GM21515 (cell line): ENCODE results near the gene TRIM31.

Experiments
- ATAC-seq: cut with Tn5 transposase; IDR thresholded peaks from one replicate; pipeline ENCODE4 v1.9.1; 2021; ENCODE audit not compliant: unreplicated experiment

TRIM31 gene, protein sequence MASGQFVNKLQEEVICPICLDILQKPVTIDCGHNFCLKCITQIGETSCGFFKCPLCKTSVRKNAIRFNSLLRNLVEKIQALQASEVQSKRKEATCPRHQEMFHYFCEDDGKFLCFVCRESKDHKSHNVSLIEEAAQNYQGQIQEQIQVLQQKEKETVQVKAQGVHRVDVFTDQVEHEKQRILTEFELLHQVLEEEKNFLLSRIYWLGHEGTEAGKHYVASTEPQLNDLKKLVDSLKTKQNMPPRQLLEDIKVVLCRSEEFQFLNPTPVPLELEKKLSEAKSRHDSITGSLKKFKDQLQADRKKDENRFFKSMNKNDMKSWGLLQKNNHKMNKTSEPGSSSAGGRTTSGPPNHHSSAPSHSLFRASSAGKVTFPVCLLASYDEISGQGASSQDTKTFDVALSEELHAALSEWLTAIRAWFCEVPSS

GRCh38 chr6:30113003-30113759, at the start of gene TRIM31:
Gene TRIM31 (minus strand): TSS chr6:30113090. CDS start chr6:30112805, 285 bp downstream.
- no peak for ATAC-seq

GRCh38 chr6:30162265-30163089, 49.6 kb upstream of the TRIM31 start:
- no peak for ATAC-seq

DNA sequence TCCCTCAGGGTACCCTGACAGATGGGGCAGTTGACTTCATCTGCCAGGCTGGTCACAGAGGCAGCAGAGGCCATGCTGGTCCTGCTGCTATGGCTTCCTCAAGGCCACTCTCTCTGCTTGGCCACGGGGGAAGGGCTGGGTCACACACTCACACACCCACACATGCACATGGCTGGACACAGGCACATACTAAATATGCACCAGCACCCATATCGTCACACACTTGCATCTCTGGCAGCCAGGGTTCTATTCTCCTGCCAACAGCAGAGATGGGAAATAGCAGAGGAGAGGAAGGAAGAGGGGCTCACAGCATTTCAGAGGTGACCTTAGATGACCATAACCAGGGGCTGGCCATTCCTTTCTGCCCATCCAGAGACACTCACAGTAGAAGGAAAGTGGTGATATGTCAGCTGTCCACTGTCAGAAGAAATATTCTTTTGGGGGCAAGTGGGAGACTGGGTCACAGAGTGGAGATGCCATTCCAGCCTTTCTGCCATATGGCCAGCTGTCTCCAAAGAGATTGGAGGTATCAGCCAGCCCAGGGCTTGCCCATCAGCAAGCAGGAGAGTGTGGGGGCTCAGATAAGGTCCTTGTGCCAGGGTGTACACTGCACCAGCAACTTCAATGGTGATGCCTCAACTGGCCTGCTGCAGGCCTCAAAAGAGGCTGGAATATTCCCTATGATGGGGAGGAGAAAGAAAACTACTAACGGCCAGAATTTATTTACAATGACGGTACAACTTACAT, 48.1 kb upstream of the TRIM31 start, which contains the start of gene TRIM10:
TRIM10 (minus strand) TSS at position 427 of the 747 bp plus-strand sequence; CDS start at position 74, 353 bp downstream.
- no peak for ATAC-seq

DNA sequence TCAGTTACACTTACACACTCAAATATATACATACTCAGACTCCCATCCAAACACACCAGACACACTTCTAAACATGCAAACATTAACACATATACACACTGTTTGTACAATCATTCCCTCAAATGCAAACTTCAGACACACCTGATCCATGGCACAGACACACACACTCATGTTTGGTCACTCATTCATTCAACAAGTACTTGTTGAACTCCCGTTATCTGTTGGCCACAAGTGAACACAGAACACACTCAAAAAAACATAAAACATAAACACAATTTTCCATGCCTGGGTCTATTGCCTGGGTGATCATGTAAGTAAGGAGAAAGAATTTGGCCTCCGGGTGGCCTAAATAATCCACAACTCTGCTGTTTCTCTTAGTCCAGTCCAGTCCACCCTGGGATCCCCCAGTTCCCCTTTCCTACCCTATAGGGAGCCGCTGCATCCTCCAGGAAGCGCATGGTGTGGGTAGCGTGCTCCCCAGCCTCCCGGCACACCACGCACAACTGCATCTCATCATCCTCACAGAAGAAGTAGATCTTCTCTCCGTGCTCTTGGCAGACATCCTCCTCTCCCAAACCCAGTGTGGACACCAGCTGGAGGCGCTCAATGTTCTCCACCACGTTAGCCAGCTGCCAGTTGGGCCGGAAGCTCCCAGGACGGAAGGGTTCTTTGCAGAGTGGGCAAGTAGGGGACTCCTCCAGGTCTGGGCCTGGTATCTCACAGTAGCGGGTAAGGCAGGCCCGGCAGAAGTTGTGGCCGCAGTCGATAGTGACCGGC, 47.3 kb upstream of the TRIM31 start:
- ATAC-seq: no peak

GRCh38 chr6:30158475-30159040, 45.7 kb upstream of the TRIM31 start:
- ATAC-seq: no peak

DNA sequence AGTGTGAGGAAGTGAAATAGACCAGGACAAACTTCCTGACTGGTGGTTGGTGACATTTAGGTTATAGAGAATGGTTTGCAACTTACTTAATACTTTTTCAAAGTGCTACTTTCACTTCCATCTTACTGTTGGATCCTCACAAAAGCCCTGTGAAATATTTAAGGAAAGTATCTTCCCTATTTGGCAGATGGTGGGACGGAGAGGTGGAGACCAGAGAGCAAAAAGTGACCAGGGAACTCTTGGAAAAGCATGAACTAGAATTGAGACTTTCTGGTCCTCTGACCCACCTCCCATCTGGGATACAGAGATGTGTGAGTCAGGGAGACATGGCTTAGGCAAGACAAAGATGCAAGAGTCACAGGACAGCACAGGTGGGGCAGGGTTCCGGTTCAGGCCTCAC, 45.1 kb upstream of the TRIM31 start:
- ATAC-seq: no peak

DNA sequence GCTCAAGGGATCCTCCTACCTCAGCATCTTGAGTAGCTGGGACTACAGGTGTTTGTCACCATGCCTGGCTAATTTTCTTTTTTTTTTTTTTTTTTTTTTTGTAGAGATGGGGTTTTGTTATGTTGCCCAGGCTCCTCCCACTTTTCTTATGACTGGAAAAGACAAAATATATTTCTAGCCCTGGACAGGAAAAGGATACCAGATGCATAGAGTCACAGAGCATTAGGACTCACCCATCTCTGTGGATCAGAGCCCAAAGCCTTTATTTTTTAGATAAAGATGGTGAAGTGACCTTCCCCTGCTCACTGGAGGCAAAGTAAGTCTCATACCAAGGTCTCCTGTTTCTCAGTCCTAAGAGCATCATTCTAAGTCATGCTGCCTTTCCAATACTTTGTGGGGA, 44.7 kb upstream of the TRIM31 start:
- ATAC-seq: no peak

- ATAC-seq: no peak
These were observed 43.9 kb upstream of the TRIM31 start for GRCh38 chr6:30156774-30157173.

- ATAC-seq: no peak
These were observed 43.3 kb upstream of the TRIM31 start for GRCh38 chr6:30156262-30156599.

- no peak for ATAC-seq
These were observed 42.8 kb upstream of the TRIM31 start for GRCh38 chr6:30155520-30156261.

DNA sequence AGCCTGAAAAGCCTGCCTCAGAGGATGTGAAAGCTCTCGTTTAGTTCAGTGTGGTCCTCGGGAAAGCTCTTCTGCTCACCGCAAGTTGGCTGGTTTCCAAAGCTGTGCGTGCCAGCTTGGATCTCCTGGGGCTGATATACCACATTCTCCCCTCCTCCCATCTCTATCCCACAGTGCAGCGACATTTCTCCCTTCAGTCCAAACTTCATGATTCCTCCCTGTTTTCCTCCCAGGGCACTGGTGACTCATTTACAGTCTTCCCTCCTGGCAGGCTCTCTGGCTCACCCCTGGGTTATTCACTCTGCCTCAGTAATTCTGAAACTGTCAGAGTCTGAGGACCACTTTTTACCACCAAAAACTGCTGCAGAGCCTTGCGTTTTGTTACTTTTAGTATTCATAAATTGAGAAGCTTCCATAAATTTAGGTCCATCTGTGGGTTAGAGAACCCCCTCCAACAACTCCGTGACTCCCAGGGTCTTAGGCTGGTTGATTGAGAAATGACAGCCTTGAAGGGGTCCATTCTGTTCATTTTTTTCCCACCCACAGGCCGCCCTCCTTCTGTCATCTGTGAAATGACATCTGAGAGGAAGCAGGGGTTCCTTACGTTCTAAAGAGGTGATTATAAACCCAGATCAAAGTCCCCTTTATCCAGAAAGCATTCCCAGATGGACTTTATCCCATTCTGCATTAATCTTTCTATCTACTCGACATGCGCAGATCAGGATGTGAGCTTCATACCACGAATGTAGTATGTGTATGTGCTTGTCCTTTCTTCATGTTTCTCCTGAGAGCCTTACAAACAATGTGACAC, 42.0 kb upstream of the TRIM31 start:
- ATAC-seq: no peak

DNA sequence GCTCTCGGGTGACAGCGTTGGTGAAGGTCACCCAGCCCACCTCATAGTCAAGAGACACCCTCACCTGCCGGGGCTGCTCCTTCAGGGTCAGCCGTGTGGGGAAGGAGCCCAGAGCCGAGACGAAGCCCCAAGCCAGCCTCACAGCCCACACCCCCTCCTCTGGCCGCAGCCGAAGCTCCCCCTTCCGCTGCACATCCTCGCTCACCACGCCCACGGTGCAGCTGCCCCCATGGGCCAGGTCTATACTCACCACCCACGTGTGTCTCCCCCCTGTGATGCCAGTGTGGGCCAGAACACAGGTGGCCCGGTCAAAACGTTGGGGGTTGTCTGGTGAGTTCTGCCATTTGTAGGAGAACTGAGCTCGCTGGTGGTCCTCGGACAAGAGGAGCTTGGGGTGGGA, 41.2 kb upstream of the TRIM31 start:
- ATAC-seq: no peak

DNA sequence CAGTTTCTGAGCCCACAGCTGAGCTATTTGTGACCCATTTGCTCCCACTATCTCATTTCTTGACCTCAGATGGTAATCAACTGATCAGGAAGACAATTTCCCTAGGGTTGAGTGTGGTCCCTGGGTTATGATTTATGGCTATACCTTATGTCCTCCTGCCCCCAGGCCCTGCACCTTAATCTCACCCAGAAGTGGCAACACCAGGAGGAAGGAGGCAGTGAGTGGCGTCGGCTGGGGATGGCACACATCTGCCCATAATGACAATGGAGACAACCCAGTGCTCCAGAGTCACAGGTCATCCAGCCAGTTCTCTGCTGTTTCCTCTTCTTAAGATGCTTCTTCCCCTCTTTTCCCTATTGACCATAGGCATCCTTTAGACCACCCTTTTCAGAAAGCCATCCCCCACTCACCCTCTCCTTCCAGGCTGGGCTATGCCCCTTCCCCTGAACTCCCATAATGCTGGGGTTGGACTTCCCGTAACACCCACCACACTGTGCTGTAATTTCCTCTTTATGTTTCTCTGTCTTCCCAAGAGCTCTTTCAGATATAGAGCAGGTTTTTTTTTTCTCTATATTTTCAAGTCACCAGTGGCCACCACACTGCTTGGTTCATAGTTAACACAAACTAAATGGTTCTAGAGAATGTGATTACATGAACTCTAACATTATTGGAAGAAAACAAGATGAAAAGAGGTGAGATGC, 40.2 kb upstream of the TRIM31 start:
- no peak for ATAC-seq

- ATAC-seq: no peak
These were observed 39.3 kb upstream of the TRIM31 start for GRCh38 chr6:30152016-30152673.

DNA sequence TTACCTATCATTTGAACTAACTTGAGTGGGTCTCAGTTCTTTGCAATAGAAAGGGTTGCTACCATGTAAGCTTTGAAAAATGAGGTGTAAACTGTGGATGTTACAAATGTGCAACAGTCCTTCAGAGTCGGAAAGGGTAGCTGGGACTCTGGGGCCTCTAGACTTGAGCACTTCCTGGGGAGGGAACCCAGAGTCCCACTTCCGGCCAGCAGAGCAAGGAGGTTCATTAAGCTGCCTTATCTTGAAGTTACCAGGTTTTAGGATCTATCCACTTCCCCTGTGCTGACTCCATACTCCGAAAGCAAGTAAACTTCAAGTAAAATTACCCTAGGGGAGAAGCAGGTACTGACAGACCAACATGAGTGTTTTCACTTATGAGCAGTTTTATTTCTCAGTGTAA, 38.7 kb upstream of the TRIM31 start:
- ATAC-seq: no peak

GRCh38 chr6:30150671-30151395, 37.9 kb upstream of the TRIM31 start:
- ATAC-seq: no peak
